ENCODE measurements around the gene PRKCD. TPM values are rescaled to one million over a fixed set of nuclear protein-coding genes. Genes with fewer than 3 reads are reported as not detected.

PRKCD gene
- total RNA-seq, 1 donor from 2014 or later: 24.0 TPM

DNA sequence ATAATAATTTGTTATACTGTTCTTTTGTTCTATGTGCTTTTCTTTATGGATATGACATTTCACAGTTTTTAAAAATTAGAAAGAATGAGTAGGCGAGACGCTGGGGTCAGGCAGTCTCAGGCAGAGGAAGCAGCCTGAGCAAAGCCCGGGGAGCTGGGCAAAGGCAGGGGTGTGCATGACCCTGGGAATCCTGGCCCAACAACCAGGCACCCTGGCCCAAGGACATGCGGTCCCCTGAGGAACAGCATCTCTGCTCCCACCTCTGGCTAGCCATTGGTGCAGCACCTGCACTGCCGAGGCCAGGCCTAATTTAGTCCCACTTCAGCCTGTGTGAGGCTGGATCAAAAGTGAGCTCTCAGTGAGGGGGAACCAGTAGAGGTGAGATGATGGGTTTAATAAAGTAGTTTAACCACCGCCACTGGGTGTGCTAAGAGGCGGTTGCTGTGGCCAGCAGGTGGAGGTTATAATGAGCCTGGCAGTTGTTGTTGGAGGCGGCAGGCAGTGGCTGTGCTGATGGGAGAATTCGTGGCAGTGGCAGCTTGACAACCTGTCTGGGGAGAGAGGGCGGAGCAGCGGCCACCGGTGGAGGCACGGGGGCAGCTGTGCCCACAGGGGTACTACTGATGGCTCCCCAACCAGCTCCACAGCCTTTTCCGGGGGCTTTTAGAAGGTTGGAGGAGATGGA is 41.5 kb downstream of the PRKCD start:
- no peak overlapping the region for H3K4me3 Mint-ChIP-seq
- no peak for DNase-seq (ENCODE audit: extremely low spot score, unreplicated experiment)
- no peak overlapping the region for H3K27ac Mint-ChIP-seq
- H3K27me3 Mint-ChIP-seq: peaks cover 10% of the 10 kb centered on the region
- TF ChIP-seq, protein P1, sequence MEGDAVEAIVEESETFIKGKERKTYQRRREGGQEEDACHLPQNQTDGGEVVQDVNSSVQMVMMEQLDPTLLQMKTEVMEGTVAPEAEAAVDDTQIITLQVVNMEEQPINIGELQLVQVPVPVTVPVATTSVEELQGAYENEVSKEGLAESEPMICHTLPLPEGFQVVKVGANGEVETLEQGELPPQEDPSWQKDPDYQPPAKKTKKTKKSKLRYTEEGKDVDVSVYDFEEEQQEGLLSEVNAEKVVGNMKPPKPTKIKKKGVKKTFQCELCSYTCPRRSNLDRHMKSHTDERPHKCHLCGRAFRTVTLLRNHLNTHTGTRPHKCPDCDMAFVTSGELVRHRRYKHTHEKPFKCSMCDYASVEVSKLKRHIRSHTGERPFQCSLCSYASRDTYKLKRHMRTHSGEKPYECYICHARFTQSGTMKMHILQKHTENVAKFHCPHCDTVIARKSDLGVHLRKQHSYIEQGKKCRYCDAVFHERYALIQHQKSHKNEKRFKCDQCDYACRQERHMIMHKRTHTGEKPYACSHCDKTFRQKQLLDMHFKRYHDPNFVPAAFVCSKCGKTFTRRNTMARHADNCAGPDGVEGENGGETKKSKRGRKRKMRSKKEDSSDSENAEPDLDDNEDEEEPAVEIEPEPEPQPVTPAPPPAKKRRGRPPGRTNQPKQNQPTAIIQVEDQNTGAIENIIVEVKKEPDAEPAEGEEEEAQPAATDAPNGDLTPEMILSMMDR (conservative IDR thresholded peaks at IDR 0.05): no peak
- no peaks in the 10 kb centered on the region for H3K9me3 Mint-ChIP-seq
- H3K36me3 Mint-ChIP-seq: no peaks in the 10 kb centered on the region
- H3K4me1 Mint-ChIP-seq (ENCODE audit: unreplicated experiment): no peaks in the 10 kb centered on the region

DNA sequence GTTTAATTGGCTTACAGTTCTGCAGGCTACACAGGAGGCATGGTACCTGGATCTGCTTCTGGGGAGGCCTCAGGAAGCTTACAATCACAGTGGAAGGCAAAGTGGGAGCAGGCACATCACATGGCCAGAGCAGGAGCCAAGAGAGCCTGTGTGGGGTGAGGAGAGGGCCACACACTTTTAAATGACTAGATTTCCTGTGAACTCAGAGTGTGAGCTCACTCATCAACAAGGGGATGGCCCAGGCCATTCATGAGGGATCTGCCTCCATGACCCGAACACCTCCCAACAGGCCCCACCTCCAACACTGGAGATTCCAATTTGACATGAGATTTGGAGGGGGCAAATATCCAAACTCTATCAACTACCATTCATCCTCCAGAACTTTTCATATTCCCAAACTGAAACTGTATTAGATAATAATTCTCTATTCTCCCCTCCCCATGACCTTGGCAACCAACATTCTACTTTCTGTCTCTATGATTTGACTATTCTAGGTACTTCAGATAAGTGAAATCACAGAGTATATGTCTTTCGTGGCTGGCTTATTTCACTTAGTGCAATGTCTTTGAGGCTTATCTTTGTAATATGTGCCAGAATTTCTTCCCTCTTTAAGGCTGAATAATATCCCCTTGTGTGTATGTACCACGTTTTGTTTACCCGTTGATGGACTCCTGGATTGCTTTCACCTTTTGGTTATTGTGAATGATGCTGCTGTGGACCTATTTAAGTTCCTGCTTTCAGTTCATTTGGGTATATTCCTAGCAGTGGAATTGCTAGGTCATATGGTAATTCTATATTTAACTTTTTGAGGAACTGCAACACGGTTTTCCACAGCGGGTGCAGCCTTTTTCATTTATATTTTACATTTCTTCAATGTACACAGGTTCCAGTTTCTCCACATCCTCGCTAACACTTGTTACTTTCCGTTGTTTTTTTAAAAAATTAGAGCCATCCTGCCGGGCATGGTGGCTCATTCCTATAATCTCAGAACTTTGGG is 51.0 kb downstream of the PRKCD start:
- Mint-ChIP-seq H3K36me3 (no peaks in the 10 kb centered on the region), H3K4me1 (ENCODE audit: unreplicated experiment) (no peaks in the 10 kb centered on the region), H3K9me3 (peaks cover 4% of the 10 kb centered on the region), H3K27me3 (peaks cover 4% of the 10 kb centered on the region), H3K4me3 (no peak overlapping the region), H3K27ac (no peak overlapping the region)
- TF ChIP-seq, protein P1 (conservative IDR thresholded peaks at IDR 0.05): no peak
- no peak for DNase-seq (ENCODE audit: extremely low spot score, unreplicated experiment)

DNA sequence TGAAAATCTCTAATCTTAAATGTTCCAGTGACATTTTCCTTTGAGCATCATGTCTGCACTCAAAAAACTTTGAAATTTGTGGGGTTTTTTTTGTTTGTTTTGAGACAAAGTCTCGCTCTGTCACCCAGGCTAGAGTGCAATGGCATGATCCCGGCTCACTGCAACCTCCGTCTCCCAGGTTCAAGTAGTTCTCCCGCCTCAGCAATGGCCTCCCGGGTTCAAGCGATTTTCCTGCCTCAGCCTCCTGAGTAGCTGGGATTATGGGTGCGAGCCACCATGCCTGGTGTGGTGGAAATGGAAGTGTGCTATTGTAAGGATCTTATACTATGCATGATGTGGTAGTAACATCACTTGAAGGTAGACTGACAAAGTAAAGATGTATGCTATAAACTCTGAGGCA is 52.3 kb downstream of the PRKCD start:
- Mint-ChIP-seq H3K36me3 (no peaks in the 10 kb centered on the region), H3K9me3 (peaks cover 4% of the 10 kb centered on the region), H3K4me1 (ENCODE audit: unreplicated experiment) (no peaks in the 10 kb centered on the region), H3K27ac (no peak overlapping the region), H3K4me3 (no peak overlapping the region), H3K27me3 (peaks cover 7% of the 10 kb centered on the region)
- no peak for DNase-seq (ENCODE audit: extremely low spot score, unreplicated experiment)
- TF ChIP-seq, protein P1 (conservative IDR thresholded peaks at IDR 0.05): no peak

DNA sequence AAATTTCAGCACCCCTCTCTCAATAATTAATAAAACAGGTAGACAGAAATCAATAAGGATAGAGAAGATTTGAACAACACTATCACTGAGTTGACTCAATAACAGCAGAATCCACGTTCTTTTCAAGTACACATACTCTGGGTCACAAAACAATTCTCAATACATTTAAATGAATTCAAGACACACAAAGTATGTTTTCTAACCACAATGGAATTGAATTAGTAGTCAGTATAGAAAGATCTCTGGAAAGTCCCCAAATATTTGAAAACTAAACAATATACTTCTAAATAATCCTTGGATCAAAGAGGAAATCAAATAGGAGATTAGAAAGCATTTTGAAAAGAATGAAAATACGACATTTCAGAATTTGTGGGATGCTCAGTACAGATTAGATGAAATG is 54.8 kb downstream of the PRKCD start:
- peaks cover 6% of the 10 kb centered on the region for H3K4me1 Mint-ChIP-seq (ENCODE audit: unreplicated experiment)
- no peak overlapping the region for H3K27ac Mint-ChIP-seq
- H3K9me3 Mint-ChIP-seq: no peaks in the 10 kb centered on the region
- H3K27me3 Mint-ChIP-seq: peaks cover 11% of the 10 kb centered on the region
- TF ChIP-seq, protein P1 (conservative IDR thresholded peaks at IDR 0.05): no peak
- H3K36me3 Mint-ChIP-seq: peaks cover 4% of the 10 kb centered on the region
- DNase-seq (ENCODE audit: extremely low spot score, unreplicated experiment): no peak
- no peak overlapping the region for H3K4me3 Mint-ChIP-seq

DNA sequence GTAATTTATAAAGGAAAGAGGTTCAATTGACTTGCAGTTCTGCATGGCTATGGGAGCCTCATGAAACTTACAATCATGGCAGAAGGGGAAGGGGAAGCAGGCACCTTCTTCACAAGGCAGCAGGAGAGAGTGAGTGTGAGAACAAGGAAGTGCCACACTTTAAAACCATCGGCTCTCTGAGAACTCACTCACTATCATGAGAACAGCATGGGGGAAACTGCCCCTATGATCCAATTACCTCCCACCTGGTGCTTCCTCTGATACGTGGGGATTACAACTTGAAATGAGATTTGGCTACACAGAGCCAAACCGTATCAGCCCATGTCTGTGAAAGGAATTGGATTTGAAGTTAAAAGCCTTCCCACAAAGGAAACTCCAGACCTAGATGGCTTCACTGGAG is 55.7 kb downstream of the PRKCD start:
- no peak for DNase-seq (ENCODE audit: extremely low spot score, unreplicated experiment)
- no peaks in the 10 kb centered on the region for H3K9me3 Mint-ChIP-seq
- H3K4me3 Mint-ChIP-seq: no peak overlapping the region

More for the DNA sequence above, 55.7 kb downstream of the PRKCD start:
- Mint-ChIP-seq H3K27me3 (peaks cover 11% of the 10 kb centered on the region), H3K4me1 (ENCODE audit: unreplicated experiment) (peaks cover 6% of the 10 kb centered on the region), H3K36me3 (peaks cover 4% of the 10 kb centered on the region), H3K27ac (no peak overlapping the region)
- TF ChIP-seq, protein P1 (conservative IDR thresholded peaks at IDR 0.05): no peak

All from type B pancreatic cell (in vitro differentiated cells).